ENCODE data around the gene ASCL4. TPM values are rescaled to one million over a fixed set of nuclear protein-coding genes. Genes with fewer than 3 reads are reported as not detected.

ASCL4 gene
- total and polyA plus RNA-seq, 2 of the 13 experiments (the other 11 are each of a cell fraction or from before 2014, with no cell fraction given): not detected

DNA sequence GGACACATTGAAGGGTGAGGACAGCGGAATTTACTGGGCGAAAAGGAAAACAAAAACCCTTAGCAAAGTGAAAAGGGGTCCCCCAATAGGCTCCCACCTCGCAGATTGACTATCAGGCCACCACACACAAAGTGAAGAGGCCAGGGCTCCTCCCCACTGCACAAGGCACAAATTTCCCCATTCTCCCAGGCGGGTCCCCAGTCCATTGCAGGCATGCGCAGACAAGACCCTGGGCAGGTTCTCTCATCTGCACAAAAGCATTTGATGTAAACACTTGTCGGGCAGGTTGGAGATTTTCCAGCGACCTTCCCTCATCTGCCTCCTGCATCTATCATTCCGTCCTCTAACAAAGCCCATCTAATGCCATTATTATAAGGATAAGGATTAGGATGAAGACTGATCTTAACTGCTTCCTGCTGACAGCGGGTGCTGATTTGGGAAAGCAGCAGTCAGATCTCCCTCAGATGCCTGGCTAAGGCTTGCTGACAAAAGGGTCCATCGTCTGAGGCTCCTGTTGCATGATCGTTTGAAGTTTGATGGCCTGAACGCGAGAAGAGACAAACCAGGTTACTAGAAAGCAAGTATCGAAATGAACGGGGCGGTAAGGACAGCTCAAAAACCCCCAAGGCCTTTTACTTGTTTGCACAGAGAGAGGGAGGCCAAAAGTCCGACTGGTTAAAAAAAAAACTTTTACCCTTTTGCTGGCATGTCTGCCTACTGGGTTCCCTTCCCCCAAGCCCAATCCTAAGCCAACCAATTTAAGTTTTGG, 14.4 kb downstream of the ASCL4 start (continued):
- TF ChIP-seq, protein P1, sequence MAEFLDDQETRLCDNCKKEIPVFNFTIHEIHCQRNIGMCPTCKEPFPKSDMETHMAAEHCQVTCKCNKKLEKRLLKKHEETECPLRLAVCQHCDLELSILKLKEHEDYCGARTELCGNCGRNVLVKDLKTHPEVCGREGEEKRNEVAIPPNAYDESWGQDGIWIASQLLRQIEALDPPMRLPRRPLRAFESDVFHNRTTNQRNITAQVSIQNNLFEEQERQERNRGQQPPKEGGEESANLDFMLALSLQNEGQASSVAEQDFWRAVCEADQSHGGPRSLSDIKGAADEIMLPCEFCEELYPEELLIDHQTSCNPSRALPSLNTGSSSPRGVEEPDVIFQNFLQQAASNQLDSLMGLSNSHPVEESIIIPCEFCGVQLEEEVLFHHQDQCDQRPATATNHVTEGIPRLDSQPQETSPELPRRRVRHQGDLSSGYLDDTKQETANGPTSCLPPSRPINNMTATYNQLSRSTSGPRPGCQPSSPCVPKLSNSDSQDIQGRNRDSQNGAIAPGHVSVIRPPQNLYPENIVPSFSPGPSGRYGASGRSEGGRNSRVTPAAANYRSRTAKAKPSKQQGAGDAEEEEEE (CRISPR knock-in tag; IDR thresholded peaks at IDR 0.05; ENCODE audit: borderline replicate concordance): no peak
- TF ChIP-seq PTBP1 (IDR thresholded peaks at IDR 0.05; ENCODE audit: low read depth, low read length, poor library complexity, severe bottlenecking): no peak
- no peak for TF ChIP-seq ZNF431 (CRISPR knock-in tag; IDR thresholded peaks at IDR 0.05; ENCODE audit: borderline replicate concordance, low read depth)
- no peak for TF ChIP-seq RFXANK (CRISPR knock-in tag; IDR thresholded peaks at IDR 0.05)
- TF ChIP-seq, protein P2, sequence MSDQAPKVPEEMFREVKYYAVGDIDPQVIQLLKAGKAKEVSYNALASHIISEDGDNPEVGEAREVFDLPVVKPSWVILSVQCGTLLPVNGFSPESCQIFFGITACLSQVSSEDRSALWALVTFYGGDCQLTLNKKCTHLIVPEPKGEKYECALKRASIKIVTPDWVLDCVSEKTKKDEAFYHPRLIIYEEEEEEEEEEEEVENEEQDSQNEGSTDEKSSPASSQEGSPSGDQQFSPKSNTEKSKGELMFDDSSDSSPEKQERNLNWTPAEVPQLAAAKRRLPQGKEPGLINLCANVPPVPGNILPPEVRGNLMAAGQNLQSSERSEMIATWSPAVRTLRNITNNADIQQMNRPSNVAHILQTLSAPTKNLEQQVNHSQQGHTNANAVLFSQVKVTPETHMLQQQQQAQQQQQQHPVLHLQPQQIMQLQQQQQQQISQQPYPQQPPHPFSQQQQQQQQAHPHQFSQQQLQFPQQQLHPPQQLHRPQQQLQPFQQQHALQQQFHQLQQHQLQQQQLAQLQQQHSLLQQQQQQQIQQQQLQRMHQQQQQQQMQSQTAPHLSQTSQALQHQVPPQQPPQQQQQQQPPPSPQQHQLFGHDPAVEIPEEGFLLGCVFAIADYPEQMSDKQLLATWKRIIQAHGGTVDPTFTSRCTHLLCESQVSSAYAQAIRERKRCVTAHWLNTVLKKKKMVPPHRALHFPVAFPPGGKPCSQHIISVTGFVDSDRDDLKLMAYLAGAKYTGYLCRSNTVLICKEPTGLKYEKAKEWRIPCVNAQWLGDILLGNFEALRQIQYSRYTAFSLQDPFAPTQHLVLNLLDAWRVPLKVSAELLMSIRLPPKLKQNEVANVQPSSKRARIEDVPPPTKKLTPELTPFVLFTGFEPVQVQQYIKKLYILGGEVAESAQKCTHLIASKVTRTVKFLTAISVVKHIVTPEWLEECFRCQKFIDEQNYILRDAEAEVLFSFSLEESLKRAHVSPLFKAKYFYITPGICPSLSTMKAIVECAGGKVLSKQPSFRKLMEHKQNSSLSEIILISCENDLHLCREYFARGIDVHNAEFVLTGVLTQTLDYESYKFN (CRISPR knock-in tag; conservative IDR thresholded peaks at IDR 0.05): 0 out of 2 replicates have a peak, but pooled peaks have one; percentile 43
- TF ChIP-seq, protein P3, sequence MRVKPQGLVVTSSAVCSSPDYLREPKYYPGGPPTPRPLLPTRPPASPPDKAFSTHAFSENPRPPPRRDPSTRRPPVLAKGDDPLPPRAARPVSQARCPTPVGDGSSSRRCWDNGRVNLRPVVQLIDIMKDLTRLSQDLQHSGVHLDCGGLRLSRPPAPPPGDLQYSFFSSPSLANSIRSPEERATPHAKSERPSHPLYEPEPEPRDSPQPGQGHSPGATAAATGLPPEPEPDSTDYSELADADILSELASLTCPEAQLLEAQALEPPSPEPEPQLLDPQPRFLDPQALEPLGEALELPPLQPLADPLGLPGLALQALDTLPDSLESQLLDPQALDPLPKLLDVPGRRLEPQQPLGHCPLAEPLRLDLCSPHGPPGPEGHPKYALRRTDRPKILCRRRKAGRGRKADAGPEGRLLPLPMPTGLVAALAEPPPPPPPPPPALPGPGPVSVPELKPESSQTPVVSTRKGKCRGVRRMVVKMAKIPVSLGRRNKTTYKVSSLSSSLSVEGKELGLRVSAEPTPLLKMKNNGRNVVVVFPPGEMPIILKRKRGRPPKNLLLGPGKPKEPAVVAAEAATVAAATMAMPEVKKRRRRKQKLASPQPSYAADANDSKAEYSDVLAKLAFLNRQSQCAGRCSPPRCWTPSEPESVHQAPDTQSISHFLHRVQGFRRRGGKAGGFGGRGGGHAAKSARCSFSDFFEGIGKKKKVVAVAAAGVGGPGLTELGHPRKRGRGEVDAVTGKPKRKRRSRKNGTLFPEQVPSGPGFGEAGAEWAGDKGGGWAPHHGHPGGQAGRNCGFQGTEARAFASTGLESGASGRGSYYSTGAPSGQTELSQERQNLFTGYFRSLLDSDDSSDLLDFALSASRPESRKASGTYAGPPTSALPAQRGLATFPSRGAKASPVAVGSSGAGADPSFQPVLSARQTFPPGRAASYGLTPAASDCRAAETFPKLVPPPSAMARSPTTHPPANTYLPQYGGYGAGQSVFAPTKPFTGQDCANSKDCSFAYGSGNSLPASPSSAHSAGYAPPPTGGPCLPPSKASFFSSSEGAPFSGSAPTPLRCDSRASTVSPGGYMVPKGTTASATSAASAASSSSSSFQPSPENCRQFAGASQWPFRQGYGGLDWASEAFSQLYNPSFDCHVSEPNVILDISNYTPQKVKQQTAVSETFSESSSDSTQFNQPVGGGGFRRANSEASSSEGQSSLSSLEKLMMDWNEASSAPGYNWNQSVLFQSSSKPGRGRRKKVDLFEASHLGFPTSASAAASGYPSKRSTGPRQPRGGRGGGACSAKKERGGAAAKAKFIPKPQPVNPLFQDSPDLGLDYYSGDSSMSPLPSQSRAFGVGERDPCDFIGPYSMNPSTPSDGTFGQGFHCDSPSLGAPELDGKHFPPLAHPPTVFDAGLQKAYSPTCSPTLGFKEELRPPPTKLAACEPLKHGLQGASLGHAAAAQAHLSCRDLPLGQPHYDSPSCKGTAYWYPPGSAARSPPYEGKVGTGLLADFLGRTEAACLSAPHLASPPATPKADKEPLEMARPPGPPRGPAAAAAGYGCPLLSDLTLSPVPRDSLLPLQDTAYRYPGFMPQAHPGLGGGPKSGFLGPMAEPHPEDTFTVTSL (CRISPR knock-in tag; IDR thresholded peaks at IDR 0.05; ENCODE audit: borderline replicate concordance): 0 out of 2 replicates have a peak, but pooled peaks have one; percentile 24
- TF ChIP-seq HES4 (CRISPR knock-in tag; IDR thresholded peaks at IDR 0.05; ENCODE audit: borderline replicate concordance): no peak
